Pancreas (tissue), 10 donors: ENCODE measurements around the gene FNDC3A. TPM values are rescaled to one million over a fixed set of nuclear protein-coding genes. Genes with fewer than 3 reads are reported as not detected.

Experiments used
- ATAC-seq, 4 donors: fragments of 200-7000 bp; cut with Tn5 transposase; one replicate each; pipeline versions ENCODE4 v1.8.0 to v1.9.1; 2020; ENCODE audit warnings: mild to moderate bottlenecking in 4 of 4, moderate library complexity in 4 of 4
- DNase-seq, 6 donors: peaks; one replicate each; pipeline ENCODE4 v3.0.0-alpha.2; 2020
- FAIRE-seq: peaks from 2 replicates; lab custom pipeline; 2012; peaks lifted over from hg19 to GRCh38; lab: Jason Lieb, UNC
- H3K27ac ChIP-seq, 4 donors: fragments of 200-600 bp; sonication (generic); 1 replicate in 3 of 4; 2 replicates in 1 of 4; pipeline versions ENCODE4 v1.5.0 to v1.8.0; 2020
- H3K27me3 ChIP-seq, 4 donors: fragments of 200-600 bp; one replicate each; pipeline ENCODE4 v1.8.0; 2021
- H3K36me3 ChIP-seq, 3 donors: fragments of 200-600 bp; sonication (generic) in 1 of 3; one replicate each; pipeline versions ENCODE4 v1.5.0 to v1.8.0; 2020 to 2021
- H3K4me1 ChIP-seq, 3 donors: fragments of 200-600 bp; one replicate each; pipeline ENCODE4 v1.8.0; 2021
- H3K4me3 ChIP-seq, 4 donors: fragments of 200-600 bp; sonication (generic) in 2 of 4; one replicate each; pipeline versions ENCODE4 v1.5.0 to v1.8.0; 2020 to 2021
- H3K9me3 ChIP-seq, 4 donors: fragments of 200-600 bp; one replicate each; pipeline ENCODE4 v1.8.0; 2021
- CTCF ChIP-seq, 4 donors: fragments of 200-600 bp; sonication (generic) in 3 of 4; IDR thresholded peaks; one replicate each; pipeline versions ENCODE4 v1.5.0 to v1.8.0; 2021; ENCODE audit warnings: antibody characterized with exemption in 4 of 4
- WGBS, 2 donors: extraction: QIAGEN DNeasy Blood & Tissue Kit; methylation state at CpG; one replicate each; pipeline ENCODE4 v1.1.7; 2013; 5-methylcytosine and 5-hydroxymethylcytosine counted together
- intact Hi-C, 3 donors: fragments of 100-400 bp; cut with DNase I; formaldehyde crosslinking; loops; one replicate each; pipeline versions ENCODE4 v1.11.1 to v1.14.2; 2022
- polyA plus RNA-seq, 2 donors: library from polyadenylated mRNA; stranded (reverse); fragments of 200-250 nt; gene quantifications; one replicate each; pipeline ENCODE4 v1.2.3, GENCODE V29; 2013
- total RNA-seq, 6 donors: library from RNA; stranded (reverse); fragmentation: NEBNext Ultra II Directional in 4 of 6; extraction: Animal tissue kit (Norgen Biotek cat#: 25700) in 4 of 6; gene quantifications; one replicate each; pipeline versions ENCODE4 v1.2.1 to v1.2.4, GENCODE V29; 2021 to 2023
- donor health status: healthy with polysubstance abuse.
- donor health status: DM: no; HTN: no; CAD: no; lungs with moderate emphysema.
- donor health status: DM: no; HTN: no; CAD: no.
- donor health status: control.
- donor health status: control.
- donor health status: Bipolar disorder and iron deficiency.
- donor health status: DM: yes; HTN: yes; CAD: no.
- donor health status: DM: no; HTN: no; CAD: no.
- donor health status: DM: no; HTN: no; CAD: no.
- donor health status: DM: yes; HTN: yes; CAD: no.

Gene FNDC3A
- 10 to 100 TPM; 42.3 to 65.5 (median 49.5) TPM for total RNA-seq
- 10 to 100 TPM; 22.4 to 33.2 TPM for polyA plus RNA-seq

GRCh38 chr13:48975856-48976575 is at the start of gene FNDC3A:
TSS of gene FNDC3A (plus strand) at chr13:48975912. CDS start at chr13:49006191, 30,279 bp downstream.
- ATAC-seq: peak; percentile 84 to 91 (median 86)
- no peaks in the 10 kb centered on the region for H3K9me3 ChIP-seq
- no peak for FAIRE-seq
- peak within 1 kb of the TSS; percentile 50 to 84 (median 82) for H3K4me3 ChIP-seq
- 1% methylated on average over 40 to 86 of the region's 86 CpGs for WGBS, 2 donors
- no peaks in the 10 kb centered on the region for H3K27me3 ChIP-seq
- no peak for TF ChIP-seq CTCF (IDR thresholded peaks at IDR 0.05)
- H3K27ac ChIP-seq: peak within 1 kb of the TSS; percentile 77 to 99 (median 98)
- H3K36me3 ChIP-seq: no peaks in the 10 kb centered on the region
- intact Hi-C loops: no loop called here
- DNase-seq: peak; percentile 71 to 93 (median 86)
- H3K4me1 ChIP-seq: peaks cover 0 to 21% (median 15%) of the 10 kb centered on the region in 3 donors

GRCh38 chr13:48928757-48929430 is 46.8 kb upstream of the FNDC3A start:
- FAIRE-seq (no peak), ATAC-seq (peak in 2 of 4 donors; percentile 47 to 60), DNase-seq (peak in 1 of 6 donors; percentile 12)
- Histone ChIP-seq H3K9me3 (no peaks in the 10 kb centered on the region), H3K27ac (no peak overlapping the region), H3K27me3 (no peaks in the 10 kb centered on the region), H3K4me3 (no peak overlapping the region), H3K36me3 (no peaks in the 10 kb centered on the region), H3K4me1 (no peaks in the 10 kb centered on the region)
- intact Hi-C loops: no loop called here
- TF ChIP-seq CTCF (IDR thresholded peaks at IDR 0.05): no peak
- 33 to 37% methylated on average over 5 of the region's 5 CpGs for WGBS, 2 donors

- Histone ChIP-seq H3K4me1 (no peaks in the 10 kb centered on the region), H3K36me3 (no peaks in the 10 kb centered on the region), H3K4me3 (no peak overlapping the region), H3K27ac (no peak overlapping the region), H3K27me3 (no peaks in the 10 kb centered on the region), H3K9me3 (no peaks in the 10 kb centered on the region)
- no peak for TF ChIP-seq CTCF (IDR thresholded peaks at IDR 0.05)
- no peak for ATAC-seq
- no peak for FAIRE-seq
- 60 to 63% methylated on average over 1 of the region's 1 CpG for WGBS, 2 donors
- intact Hi-C loops: no loop called here
- no peak for DNase-seq
Observed at GRCh38 chr13:48930918-48931317, 44.8 kb upstream of the FNDC3A start.

- Histone ChIP-seq H3K36me3 (no peaks in the 10 kb centered on the region), H3K27me3 (no peaks in the 10 kb centered on the region), H3K9me3 (no peaks in the 10 kb centered on the region), H3K27ac (no peak overlapping the region), H3K4me1 (peaks cover 0 to 10% (median 6%) of the 10 kb centered on the region in 3 donors), H3K4me3 (no peak overlapping the region)
- no peak for TF ChIP-seq CTCF (IDR thresholded peaks at IDR 0.05)
- FAIRE-seq (no peak), DNase-seq (no peak), ATAC-seq (peak; percentile 53 to 79 (median 62))
- intact Hi-C loops: no loop called here
Observed at GRCh38 chr13:48938308-48938943, 37.3 kb upstream of the FNDC3A start.
